ENCODE data around the gene ERCC4. TPM values are rescaled to one million over a fixed set of nuclear protein-coding genes. Genes with fewer than 3 reads are reported as not detected.

Gene ERCC4
- total RNA-seq, 1 donor from 2014 or later, result 9.6 TPM

DNA sequence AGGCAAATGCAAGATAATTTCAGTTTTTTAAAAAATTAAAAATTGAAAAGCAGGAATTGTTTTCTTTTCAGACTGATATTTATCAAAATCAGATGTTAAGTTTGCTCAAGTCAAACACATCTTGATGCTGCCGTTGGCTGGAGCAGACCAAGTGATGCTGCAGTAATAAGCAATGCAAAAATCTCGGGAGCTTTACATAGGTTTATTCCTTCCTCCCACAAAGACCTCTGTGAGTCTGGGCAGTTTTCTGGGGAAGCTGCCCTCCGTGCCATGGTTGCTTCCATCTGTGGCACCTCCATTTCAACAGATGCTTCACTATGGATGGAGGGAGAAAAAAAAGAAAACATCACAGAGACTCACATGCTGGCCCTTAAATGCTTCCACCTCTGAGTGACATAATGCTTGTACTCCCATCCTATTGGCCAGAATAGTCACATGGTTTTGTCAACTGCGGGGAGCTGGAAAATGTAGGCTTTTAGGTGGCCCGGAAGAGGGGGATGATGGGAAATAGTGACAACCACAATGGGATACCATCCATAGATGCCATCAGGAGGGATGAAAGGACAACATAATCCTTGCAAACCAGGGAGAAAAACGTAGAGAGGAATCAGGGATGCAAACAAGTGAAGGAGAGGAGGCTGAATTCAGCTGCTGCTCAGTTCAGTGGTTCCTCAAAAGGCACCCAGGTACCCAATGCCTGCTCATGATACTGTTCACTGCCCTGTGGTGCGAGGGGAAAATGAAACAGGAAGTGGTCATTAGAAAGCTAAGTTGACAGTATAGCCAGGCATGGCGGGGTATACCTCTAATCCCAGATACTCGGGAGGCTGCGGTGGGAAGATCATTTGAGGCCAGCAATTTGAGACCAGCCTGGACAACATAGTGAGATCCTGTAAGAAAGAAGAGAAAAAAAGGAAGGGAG, 13.5 kb upstream of the ERCC4 start:
- TF ChIP-seq CTCF (IDR thresholded peaks at IDR 0.05), result no peak
- no peak overlapping the region for H3K4me3 ChIP-seq

GRCh38 chr16:13907431-13907830, 12.5 kb upstream of the ERCC4 start:
- no peak for TF ChIP-seq CTCF (IDR thresholded peaks at IDR 0.05)
- no peaks in the 10 kb centered on the region for H3K4me1 ChIP-seq

More for the DNA sequence above, 13.5 kb upstream of the ERCC4 start:
- H3K27ac ChIP-seq, result no peak overlapping the region
- DNase-seq, result no peak
- peak; percentile 37 for ATAC-seq
- no peaks in the 10 kb centered on the region for H3K4me1 ChIP-seq
- no peaks in the 10 kb centered on the region for H3K9me3 ChIP-seq
- intact Hi-C loops (cut with DNase I), result no loop called here
- no peaks in the 10 kb centered on the region for H3K36me3 ChIP-seq
- no peaks in the 10 kb centered on the region for H3K27me3 ChIP-seq

GRCh38 chr16:13909069-13909468, 10.9 kb upstream of the ERCC4 start:
- Histone ChIP-seq H3K4me3 (no peak overlapping the region), H3K27me3 (no peaks in the 10 kb centered on the region), H3K36me3 (no peaks in the 10 kb centered on the region), H3K4me1 (no peaks in the 10 kb centered on the region), H3K27ac (no peak overlapping the region), H3K9me3 (no peaks in the 10 kb centered on the region)
- TF ChIP-seq CTCF (IDR thresholded peaks at IDR 0.05), result no peak
- DNase-seq (no peak), ATAC-seq (no peak)
- intact Hi-C loops (cut with DNase I), result no loop called here

More at GRCh38 chr16:13907431-13907830, 12.5 kb upstream of the ERCC4 start:
- Histone ChIP-seq H3K27me3 (no peaks in the 10 kb centered on the region), H3K27ac (no peak overlapping the region), H3K9me3 (no peaks in the 10 kb centered on the region), H3K4me3 (no peak overlapping the region), H3K36me3 (no peaks in the 10 kb centered on the region)
- DNase-seq (no peak), ATAC-seq (no peak)
- intact Hi-C loops (cut with DNase I), result no loop called here

DNA sequence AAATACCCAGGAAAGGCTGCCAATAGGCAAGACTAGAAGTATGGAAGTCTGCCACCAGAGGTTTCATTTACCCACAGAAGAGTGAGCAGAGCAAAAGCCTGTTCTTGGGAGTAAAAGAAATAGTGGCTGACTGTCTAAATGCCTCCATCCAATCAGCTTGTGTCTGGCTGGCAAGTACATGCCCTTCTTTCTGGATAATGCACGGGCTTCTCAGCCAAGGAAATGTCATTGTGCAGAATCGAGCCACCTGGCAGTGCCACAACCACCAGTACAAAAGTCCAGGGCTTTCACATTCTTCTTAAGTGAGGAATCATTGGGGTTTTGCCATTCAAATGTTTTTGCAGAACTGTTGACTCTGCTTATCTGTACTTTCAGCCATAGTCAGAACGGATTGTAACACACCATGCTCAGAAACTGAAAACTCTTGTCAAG, 10.1 kb upstream of the ERCC4 start:
- H3K4me3 ChIP-seq, result no peak overlapping the region
- TF ChIP-seq CTCF (IDR thresholded peaks at IDR 0.05), result no peak
- H3K4me1 ChIP-seq, result no peaks in the 10 kb centered on the region
- no peak for DNase-seq
- H3K9me3 ChIP-seq, result no peaks in the 10 kb centered on the region
- no peaks in the 10 kb centered on the region for H3K27me3 ChIP-seq
- ATAC-seq, result peak; percentile 87
- H3K27ac ChIP-seq, result peak overlapping the region; percentile 7
- H3K36me3 ChIP-seq, result no peaks in the 10 kb centered on the region
- intact Hi-C loops (cut with DNase I), result no loop called here

DNA sequence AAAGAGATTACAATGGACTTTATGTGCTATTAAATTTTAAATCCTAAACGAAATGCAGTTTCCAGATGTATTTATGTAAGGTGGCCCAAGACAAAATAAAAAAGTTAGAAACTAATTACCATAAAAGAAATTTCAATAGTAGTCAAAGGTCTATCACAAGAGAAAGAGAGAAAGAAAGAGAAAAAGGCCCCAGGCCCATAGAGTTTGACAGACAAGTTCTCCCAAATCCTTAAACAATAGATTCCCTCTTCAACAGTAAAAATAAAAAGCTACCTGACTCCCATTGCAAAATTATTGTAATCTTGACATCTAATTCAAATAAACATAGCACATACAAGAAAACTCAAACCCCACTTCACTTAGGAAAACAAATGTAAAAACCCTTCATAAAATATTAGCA, 8.6 kb upstream of the ERCC4 start:
- ATAC-seq, result no peak

More for the DNA sequence above, 8.6 kb upstream of the ERCC4 start:
- Histone ChIP-seq H3K27me3 (no peaks in the 10 kb centered on the region), H3K4me1 (no peaks in the 10 kb centered on the region), H3K27ac (no peak overlapping the region), H3K4me3 (no peak overlapping the region), H3K36me3 (no peaks in the 10 kb centered on the region), H3K9me3 (no peaks in the 10 kb centered on the region)
- TF ChIP-seq CTCF (IDR thresholded peaks at IDR 0.05), result no peak
- intact Hi-C loops (cut with DNase I), result no loop called here
- DNase-seq, result no peak
